ENCODE data around the gene FAM236A.
"Not testable (repeated sequence)": the region's sequence is repeated elsewhere in the genome, so short reads cannot be mapped to it uniquely, and the experiment has no call there.

The FAM236A gene

DNA sequence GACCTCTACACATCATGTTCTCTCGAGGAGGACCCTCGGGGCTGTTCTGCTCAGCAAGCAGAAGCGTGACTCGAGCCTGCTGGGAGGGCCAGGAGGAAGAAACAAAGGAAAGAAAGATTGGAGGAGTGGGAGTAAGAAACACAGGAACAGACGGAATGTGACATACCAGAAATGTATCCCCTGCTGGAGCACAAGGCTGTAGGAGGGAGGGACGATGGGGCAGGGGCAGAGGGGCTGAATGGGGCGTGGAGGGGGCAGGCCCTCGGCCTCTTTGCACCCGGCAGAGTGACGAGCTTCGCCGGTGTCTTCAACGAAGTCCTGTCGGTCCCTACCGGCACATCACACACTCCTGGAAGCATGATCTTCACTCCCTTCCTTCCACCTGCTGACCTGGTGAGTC is at the start of gene FAM236A:
FAM236A (plus strand) TSS at position 301 of the 400 bp plus-strand sequence; CDS start at position 358, 57 bp downstream.
- DNase-seq (ENCODE audit: low read depth): not testable (repeated sequence)

DNA sequence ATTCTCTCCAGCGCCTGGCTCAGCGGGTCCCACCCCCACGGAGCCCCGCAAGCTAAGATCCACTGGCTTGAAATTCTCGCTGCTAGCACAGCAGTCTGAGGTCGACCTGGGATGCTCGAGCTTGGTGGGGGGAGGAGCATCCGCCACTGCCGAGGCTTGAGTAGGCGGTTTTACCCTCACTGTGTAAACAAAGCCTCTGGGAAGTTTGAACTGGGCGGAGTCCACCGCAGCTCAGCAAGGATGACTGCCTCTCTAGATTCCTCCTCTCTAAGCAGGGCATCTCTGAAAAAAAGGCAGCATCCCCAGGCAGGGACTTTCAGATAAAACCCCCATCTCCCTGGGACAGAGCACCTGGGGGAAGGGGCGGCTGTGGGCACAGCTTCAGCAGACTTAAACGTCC is 48.3 kb upstream of the FAM236A start:
- not testable (repeated sequence) for DNase-seq (ENCODE audit: low read depth)

DNA sequence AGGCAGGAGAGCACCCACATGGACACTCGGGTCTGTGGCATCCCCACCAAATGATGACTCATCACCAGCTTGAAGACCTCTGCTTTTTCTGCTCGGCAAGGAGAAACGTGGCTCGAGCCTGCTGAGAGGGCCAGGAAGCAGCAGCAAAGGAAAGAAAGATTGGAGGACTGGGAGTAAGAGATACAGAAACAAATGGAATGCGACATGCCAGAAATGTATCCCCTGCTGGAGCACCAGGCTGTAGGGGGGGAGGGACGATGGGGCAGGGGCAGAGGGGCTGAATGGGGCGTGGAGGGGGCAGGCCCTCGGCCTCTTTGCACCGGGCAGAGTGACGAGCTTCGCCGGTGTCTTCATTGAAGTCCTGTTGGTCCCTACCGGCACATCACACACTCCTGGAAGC is 25.7 kb upstream of the FAM236A start, which contains the start of gene FAM236C:
FAM236C (plus strand) TSS at position 301 of the 400 bp plus-strand sequence. CDS start 100 bp downstream, outside the sequence.
- not testable (repeated sequence) for DNase-seq (ENCODE audit: low read depth)

DNA sequence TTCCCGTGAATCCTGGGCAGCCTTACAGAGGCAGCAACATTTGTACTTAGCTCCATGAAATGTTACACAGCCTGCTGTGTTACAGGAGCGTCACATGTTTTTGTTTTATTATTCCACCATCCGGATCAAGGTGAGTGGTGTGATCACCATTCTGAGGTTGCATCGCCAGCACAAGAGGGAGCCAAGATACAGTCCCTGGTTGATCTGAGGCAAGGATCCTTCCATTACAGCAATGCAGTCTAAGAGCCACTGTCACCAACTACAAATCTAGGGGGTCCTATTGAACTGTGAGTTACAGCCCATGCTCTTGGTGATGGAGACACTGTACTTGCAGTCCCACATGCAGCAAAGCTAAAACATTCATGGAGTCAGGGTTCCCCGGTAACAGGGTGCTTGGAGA is 21.9 kb upstream of the FAM236A start:
- not testable (repeated sequence) for DNase-seq (ENCODE audit: low read depth)

DNA sequence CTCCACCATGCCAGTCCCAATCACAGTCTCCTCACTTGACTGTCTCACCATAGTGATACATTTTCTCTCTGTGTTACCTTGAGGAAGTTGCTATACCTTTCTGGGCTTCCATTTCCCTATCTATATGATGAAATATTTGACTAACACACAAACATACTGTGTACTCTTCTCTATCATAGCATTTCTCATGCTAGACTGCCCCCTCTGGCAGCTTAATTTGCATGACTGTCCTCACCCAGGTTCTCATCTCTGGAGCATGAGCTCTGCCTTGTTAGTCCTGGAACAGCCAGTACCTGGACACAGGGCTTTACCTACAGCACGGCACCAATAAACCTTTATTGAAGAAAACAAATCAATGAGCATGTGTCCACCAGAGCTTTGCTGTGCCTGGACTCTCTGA is 5.7 kb upstream of the FAM236A start:
- DNase-seq (ENCODE audit: low read depth): not testable (repeated sequence)

DNA sequence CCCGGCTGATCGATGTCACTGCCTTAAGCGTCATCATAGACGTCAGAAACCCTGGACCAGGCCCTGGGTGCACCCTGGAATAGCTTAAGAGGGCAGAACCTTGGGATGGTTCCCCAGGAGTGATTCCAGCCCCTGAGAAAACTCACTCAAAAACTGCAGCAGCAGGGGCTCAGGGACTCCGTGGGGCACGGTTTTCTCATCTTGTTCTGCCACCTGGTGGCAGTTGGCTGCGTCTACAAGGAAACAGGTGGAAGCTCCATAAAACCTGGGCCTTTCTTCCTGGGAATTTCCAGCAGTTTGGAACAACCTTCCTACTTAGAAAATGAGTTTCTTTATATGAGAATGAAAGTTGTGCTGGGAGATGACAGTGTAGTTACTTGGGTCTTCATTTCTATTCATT is 1.6 kb upstream of the FAM236A start:
- DNase-seq (ENCODE audit: low read depth): not testable (repeated sequence)

DNA sequence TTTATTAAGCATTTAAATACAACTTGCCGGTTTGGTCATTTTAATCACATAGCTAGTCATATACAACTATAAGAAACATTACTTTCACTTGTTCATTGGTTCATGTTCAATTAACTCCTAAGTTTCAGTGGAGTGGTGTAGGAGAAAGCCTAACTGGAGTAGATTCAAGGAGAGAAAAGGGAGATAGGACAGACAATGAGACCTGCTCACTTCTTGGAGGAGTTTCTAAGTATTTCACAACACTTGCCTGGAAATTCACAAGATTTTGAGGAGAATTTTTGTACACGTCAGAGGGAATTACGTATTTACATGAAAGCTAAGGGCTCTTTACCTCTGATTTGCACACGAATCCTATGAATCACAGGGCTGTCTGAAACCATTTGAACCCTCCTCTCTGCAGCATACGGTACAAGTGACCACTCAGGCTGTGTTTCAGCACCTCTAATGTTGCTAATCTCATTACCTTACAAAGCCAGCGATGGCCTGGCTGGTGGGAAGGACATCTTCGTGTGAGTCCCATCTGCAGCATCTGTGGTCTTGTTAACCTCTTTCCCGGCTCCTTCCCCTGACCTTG is 1.0 kb upstream of the FAM236A start:
- DNase-seq (ENCODE audit: low read depth): not testable (repeated sequence)

DNA sequence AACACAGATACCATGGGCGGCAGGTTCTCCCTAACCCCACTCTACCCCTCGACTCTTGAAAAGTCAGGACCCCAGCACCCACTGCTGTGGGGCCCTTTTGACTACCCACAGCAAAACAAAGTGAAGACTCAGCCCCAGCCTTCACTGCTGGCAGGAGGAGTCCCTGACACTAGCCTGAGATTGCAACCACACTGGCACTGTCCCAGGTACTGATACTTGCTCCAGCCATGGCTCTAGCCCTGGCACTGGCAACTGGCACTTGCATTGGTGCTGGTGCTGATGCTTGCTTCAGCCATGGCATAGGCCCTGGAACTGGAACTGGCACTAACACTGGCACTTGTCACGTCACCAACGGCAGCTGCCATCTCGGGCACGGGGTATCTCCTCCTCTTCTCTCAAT is 4.3 kb downstream of the FAM236A start:
- DNase-seq (ENCODE audit: low read depth): not testable (repeated sequence)

DNA sequence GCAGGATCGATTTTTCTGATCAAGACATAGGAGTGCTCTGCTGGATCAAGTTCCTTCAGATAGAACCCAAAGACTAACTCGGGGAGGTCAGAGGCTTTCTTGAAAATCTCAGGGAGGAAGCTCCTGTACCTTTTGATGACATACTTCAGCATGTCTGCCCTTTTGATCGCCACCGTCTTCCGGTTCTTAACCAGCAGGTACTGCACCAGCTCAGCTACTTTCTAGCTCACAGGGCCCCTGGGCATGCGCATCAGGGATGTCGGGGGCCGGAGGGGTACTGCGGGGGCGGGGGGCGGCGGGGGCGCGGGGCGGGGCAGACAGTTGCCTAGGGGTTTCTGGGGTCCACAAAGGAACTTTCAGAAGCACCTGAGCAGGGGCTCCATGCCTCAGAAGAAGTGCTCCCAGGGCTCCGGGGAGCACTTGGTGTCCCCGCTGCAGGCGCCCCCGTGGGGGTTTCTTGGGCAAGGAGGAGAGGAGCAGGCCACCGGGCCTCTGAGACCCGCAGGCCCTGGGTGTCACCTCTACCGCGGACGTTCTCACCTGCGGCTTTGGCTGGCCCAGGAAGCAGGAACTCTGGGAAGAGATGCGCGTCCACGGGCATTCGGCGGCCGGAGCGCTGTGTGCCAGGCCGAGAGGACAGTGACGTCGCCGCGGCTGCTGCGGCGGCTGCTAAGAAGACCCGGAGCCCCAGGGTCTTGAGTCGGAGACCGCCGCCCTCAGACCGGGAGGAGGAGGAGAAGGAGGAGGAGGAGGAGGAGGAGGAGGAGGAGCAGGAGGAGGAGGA is 5.2 kb downstream of the FAM236A start:
- DNase-seq (ENCODE audit: low read depth): not testable (repeated sequence)

DNA sequence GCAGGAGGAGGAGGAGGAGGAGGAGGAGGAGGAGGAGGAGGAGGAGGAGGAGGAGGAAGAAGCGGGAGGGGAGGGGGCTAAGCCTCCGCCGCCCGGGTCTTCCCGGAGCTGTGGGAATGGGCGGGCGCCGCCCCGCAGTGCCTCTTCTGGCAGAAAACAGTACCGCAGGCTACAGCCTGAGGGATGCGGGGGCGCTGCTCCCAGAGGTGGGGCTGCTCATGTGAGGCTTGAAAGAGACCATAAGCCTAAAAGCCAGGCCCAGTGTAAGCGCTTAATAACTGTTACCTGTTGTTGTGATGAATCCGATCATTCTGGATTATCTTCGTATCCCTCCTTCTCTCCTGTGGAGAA is 5.8 kb downstream of the FAM236A start, which contains the start of gene DMRTC1:
DMRTC1 (minus strand) TSS at position 19 of the 351 bp plus-strand sequence. CDS start 68,143 bp downstream, outside the sequence.
- not testable (repeated sequence) for DNase-seq (ENCODE audit: low read depth)

DNA sequence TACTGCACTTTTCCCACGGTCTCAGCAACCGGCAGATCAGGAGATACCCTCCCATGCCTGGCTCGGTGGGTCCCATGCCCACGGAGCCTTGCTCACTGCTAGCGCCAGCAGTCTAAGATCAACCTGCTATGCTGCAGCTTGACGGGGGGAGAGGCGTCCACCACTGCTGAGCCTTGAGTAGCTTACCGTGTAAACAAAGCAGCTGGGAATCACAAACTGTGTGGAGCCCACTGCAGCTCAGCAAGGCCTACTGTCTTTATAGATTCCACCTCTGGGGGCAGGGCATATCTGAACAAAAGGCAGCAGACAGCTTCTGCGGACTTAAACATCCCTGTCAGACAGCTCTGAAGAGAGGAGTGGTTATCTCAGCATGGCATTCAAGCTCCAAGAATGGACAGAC is 22.0 kb downstream of the FAM236A start:
- DNase-seq (ENCODE audit: low read depth): not testable (repeated sequence)

DNA sequence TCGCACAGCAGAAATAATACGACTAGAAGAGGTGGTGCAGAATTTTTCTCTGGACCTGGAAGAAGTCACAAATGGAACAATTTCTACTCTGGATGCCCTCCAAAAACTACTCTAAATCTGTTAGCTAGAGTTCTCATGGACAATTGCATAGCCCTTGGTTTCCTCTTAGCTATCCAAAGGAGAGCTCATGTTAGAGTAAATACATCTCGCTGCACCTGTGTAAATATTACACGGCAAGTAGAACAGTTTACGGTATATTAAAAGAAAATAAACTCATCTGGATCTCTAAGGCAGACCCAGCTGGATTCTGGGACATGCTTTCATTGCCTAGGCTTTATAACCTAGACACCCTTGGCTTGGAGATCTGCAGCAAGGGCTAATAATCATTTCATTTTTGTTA is 33.9 kb downstream of the FAM236A start:
- not testable (repeated sequence) for DNase-seq (ENCODE audit: low read depth)

DNA sequence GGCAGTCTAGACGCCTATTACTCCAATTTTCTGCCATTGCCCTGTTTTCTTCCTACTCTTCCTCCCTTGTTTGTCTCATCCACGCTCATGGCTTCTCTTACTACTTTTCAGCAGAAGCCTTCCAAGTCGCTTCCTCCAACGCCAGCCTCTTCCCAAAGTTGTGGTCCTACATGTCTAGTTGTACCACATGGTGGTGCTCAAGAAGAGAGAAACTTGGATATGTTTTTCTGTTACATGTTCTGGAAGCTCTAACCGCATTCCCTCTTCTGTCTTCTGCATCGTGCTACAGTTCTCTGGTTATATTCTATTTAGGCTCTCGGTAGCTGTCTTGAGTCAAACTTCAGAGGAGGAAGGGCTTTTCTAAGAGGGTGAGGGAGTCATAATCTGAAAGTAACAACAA is 36.9 kb downstream of the FAM236A start:
- not testable (repeated sequence) for DNase-seq (ENCODE audit: low read depth)

DNA sequence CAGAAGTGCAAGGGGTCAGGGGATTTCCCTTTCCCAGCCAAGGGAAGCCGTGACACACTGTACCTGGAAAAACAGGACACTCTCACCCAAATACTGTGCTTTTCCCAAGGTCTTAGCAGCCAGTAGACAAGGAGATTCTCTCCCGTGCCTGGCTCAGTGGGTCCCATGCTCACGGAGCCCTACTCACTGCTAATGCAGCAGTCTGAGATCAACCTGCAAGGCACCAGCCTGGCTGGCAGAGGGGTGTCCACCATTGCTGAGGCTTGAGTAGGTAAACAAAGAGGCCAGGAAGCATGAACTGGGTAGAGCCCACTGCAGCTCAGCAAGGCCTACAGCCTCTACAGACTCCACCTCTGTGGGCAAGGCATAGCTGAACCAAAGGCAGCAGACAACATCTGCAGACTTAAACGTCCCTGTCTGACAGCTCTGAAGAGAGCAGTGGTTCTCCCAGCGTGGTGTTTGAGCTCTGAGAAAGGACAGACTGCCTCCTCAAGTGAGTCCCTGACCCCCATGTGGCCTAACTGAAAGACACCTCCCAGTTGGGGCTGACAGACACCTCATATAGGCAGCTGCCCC is 43.0 kb downstream of the FAM236A start:
- not testable (repeated sequence) for DNase-seq (ENCODE audit: low read depth)

Measured in activated T-helper 9 cell treated with anti-CD3 and anti-CD28 coated beads, Interleukin-2, amount 50 U/mL, for 16 hours (primary cell).